Measurements from ENCODE around the gene CDK5RAP2.

- TF ChIP-seq CTCF (conservative IDR thresholded peaks at IDR 0.05; ENCODE audit: low read length) (no peak), EZH2phosphoT487 (IDR thresholded peaks at IDR 0.05; ENCODE audit: borderline replicate concordance, low read depth, low read length) (no peak)
Measured at GRCh38 chr9:120344230-120344629, 235.7 kb downstream of the CDK5RAP2 start.

Measured in OCI-LY7 (cell line).